Astrocyte (in vitro differentiated cells and primary cell): Measurements from ENCODE around the gene SPATA32.

ENCODE experiments used
- CTCF ChIP-seq: IDR thresholded peaks from 2 replicates; pipeline ENCODE4 v1.5.1; 2011; ENCODE audit warnings: low read depth, mild to moderate bottlenecking, inconsistent platforms, low read length, moderate library complexity; ENCODE audit not compliant: insufficient read depth
- EZH2 ChIP-seq: IDR thresholded peaks from 2 replicates; pipeline ENCODE4 v1.6.1; 2012; ENCODE audit warnings: mild to moderate bottlenecking, low read length, inconsistent platforms; ENCODE audit not compliant: insufficient read depth

DNA sequence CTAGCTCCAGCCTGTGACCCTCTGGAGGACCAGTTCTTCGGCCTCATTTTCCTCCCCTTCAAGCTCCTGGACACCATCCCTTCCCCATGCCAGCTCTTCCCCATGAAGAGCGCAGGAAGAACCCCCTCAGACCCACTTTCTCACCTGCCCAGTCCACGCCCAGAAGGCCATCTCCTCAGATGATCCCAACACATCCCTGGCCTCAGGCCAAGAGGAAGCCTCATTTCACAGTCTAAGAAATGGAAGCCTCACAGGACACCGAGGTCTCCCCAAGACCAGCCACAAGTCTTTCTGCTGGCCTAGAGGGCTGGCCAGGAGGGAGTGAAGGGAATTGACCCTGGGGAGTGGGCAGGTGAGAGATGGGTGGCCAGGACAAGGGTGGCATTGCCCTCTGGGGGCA, 8.0 kb downstream of the SPATA32 start:
- no peak for TF ChIP-seq EZH2
- no peak for TF ChIP-seq CTCF
